ENCODE results near the gene TMEM19. TPM values are rescaled to one million over a fixed set of nuclear protein-coding genes. Genes with fewer than 3 reads are reported as not detected.

TMEM19 gene
- total RNA-seq, 1 donor from 2014 or later, result 20.2 TPM

DNA sequence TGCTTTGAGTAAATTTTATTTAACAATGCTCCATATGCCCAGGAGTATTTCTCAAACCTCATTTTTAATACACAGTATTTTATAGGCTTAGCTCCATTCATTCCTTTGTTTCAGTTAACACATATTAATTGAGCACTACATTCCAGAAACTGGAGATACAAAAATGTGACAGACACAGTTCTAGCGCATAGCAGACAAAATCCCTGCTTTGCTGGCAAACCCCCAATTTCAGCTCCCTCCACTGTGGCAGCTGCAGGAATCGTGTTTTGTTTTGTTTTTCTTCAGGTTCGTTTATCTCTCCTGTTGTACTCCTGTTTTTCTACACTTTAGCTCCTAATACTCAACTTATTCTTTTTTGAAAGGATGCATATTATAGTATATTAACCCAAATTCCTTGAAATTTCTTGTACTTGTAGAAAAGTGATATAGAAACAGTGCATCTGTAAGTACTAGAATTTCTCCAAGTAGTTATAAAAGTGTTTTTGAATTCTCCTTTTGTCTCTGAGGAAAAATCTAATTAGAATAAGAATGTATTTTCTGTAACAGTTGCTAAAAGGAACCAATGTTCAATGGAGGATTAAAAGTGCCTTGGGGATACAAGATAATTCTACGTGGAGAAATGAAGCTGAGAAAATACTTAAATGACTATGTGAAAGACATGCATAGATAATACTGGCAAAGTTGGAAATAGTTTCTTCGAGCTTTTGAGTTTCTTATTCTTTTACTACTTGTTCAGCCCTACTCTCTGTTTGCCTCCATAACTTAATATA, 62.4 kb downstream of the TMEM19 start:
- TF ChIP-seq, protein P1, sequence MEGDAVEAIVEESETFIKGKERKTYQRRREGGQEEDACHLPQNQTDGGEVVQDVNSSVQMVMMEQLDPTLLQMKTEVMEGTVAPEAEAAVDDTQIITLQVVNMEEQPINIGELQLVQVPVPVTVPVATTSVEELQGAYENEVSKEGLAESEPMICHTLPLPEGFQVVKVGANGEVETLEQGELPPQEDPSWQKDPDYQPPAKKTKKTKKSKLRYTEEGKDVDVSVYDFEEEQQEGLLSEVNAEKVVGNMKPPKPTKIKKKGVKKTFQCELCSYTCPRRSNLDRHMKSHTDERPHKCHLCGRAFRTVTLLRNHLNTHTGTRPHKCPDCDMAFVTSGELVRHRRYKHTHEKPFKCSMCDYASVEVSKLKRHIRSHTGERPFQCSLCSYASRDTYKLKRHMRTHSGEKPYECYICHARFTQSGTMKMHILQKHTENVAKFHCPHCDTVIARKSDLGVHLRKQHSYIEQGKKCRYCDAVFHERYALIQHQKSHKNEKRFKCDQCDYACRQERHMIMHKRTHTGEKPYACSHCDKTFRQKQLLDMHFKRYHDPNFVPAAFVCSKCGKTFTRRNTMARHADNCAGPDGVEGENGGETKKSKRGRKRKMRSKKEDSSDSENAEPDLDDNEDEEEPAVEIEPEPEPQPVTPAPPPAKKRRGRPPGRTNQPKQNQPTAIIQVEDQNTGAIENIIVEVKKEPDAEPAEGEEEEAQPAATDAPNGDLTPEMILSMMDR (IDR thresholded peaks at IDR 0.05; ENCODE audit: unreplicated experiment), result no peak
- H3K9me3 Mint-ChIP-seq, result no peaks in the 10 kb centered on the region
- no peak overlapping the region for H3K27ac Mint-ChIP-seq
- H3K4me3 Mint-ChIP-seq, result no peak overlapping the region
- no peaks in the 10 kb centered on the region for H3K4me1 Mint-ChIP-seq
- no peaks in the 10 kb centered on the region for H3K36me3 Mint-ChIP-seq
- peaks cover 42% of the 10 kb centered on the region for H3K27me3 Mint-ChIP-seq (ENCODE audit: low read depth)
- no peak for DNase-seq (ENCODE audit: low spot score in 2 of 2, unreplicated experiment in 2 of 2)

DNA sequence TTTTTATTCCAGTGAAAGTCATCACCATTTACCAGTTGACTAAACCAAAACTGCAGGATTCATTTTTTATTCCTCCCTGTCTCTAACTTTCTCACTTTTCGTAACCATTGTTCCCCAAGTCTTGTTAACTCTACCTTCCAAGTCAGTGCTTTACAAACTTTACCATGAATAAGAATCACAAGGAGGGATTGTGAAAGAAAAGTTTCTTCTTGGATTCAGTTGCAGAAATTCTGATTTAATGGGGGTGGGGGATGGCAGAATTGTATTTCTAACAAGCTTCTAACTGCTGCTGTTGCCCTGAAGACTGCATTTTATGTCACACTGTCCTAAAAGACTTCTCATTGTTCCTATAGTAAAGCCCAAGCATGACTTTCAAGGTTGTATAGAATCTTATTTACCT, 63.8 kb downstream of the TMEM19 start:
- Mint-ChIP-seq H3K27me3 (ENCODE audit: low read depth) (peaks cover 42% of the 10 kb centered on the region), H3K4me3 (no peak overlapping the region), H3K4me1 (peaks cover 5% of the 10 kb centered on the region), H3K27ac (no peak overlapping the region), H3K36me3 (no peaks in the 10 kb centered on the region), H3K9me3 (no peaks in the 10 kb centered on the region)
- DNase-seq (ENCODE audit: low spot score in 2 of 2, unreplicated experiment in 2 of 2), result no peak
- TF ChIP-seq, protein P1 (IDR thresholded peaks at IDR 0.05; ENCODE audit: unreplicated experiment), result no peak

GRCh38 chr12:71752891-71753290, 67.0 kb downstream of the TMEM19 start:
- H3K9me3 Mint-ChIP-seq, result no peaks in the 10 kb centered on the region
- H3K36me3 Mint-ChIP-seq, result no peaks in the 10 kb centered on the region
- H3K27me3 Mint-ChIP-seq (ENCODE audit: low read depth), result peaks cover 42% of the 10 kb centered on the region
- no peak overlapping the region for H3K4me3 Mint-ChIP-seq
- TF ChIP-seq, protein P1 (IDR thresholded peaks at IDR 0.05; ENCODE audit: unreplicated experiment), result no peak
- DNase-seq (ENCODE audit: low spot score in 2 of 2, unreplicated experiment in 2 of 2), result no peak
- peaks cover 22% of the 10 kb centered on the region for H3K4me1 Mint-ChIP-seq
- no peak overlapping the region for H3K27ac Mint-ChIP-seq

Other genes with a start within 250 kb of the TMEM19 start
- gene LGR5, start 246.3 kb upstream of the TMEM19 start, total RNA-seq, result 0.40 to 0.54 TPM (median 0.43 TPM) in 3 replicates
- gene ZFC3H1, start 22.2 kb upstream of the TMEM19 start, total RNA-seq, result 53.5 to 55.5 TPM (median 55.3 TPM) in 3 replicates
- 7.8 to 8.9 TPM (median 8.9 TPM) in 3 replicates for gene THAP2, start 21.8 kb upstream of the TMEM19 start, total RNA-seq
- 44.0 to 49.0 TPM (median 46.9 TPM) in 3 replicates for gene RAB21, start 68.8 kb downstream of the TMEM19 start, total RNA-seq
- 33.6 to 41.7 TPM (median 36.5 TPM) in 3 replicates for gene TBC1D15, start 153.7 kb downstream of the TMEM19 start, total RNA-seq